Neural progenitor cell (in vitro differentiated cells): ENCODE results near the gene GULP1.

Source experiments
- EZH2phosphoT487 ChIP-seq: fragments of 200-600 bp; sonication (generic); IDR thresholded peaks from 2 replicates; pipeline ENCODE4 v1.6.1; 2017; ENCODE audit warnings: antibody characterized with exemption
- TF ChIP-seq, protein P1 (sequence below): fragments of 200-600 bp; sonication (generic); IDR thresholded peaks from 2 replicates; pipeline ENCODE4 v1.5.1; 2017; ENCODE audit warnings: antibody characterized with exemption, mild to moderate bottlenecking

DNA sequence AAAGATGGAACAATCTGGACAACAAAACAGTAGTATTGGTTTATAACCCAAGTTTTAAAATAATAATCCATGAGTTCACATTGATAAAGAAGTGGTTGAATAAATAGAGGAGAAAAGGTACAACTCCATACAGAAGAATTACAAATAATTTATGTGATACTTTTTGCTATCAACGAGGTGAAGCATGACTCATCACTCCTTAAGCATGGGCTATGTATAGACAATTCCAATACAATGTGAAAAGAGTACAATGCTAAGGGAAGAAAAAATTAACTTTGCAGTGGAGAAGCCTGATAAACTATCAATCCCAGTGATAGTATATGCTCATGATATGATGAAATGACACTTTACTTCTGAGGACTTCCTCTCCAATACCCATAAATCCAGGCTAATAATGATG lies 312.9 kb downstream of the GULP1 start:
- TF ChIP-seq EZH2phosphoT487, result no peak
- TF ChIP-seq, protein P1, sequence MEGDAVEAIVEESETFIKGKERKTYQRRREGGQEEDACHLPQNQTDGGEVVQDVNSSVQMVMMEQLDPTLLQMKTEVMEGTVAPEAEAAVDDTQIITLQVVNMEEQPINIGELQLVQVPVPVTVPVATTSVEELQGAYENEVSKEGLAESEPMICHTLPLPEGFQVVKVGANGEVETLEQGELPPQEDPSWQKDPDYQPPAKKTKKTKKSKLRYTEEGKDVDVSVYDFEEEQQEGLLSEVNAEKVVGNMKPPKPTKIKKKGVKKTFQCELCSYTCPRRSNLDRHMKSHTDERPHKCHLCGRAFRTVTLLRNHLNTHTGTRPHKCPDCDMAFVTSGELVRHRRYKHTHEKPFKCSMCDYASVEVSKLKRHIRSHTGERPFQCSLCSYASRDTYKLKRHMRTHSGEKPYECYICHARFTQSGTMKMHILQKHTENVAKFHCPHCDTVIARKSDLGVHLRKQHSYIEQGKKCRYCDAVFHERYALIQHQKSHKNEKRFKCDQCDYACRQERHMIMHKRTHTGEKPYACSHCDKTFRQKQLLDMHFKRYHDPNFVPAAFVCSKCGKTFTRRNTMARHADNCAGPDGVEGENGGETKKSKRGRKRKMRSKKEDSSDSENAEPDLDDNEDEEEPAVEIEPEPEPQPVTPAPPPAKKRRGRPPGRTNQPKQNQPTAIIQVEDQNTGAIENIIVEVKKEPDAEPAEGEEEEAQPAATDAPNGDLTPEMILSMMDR, result no peak
